Thyroid gland (tissue), 4 donors: ENCODE data around the gene UBTD1. TPM values are rescaled to one million over a fixed set of nuclear protein-coding genes. Genes with fewer than 3 reads are reported as not detected.
A peak's percentile ranks its signal among the peaks of the same experiment; 100 is the strongest.

Experiments used
- DNase-seq, 2 donors: peaks; one replicate each; pipeline ENCODE4 v3.0.0-alpha.2; 2019
- H3K27ac ChIP-seq, 3 donors: fragments of 200-600 bp; sonication (generic); 1 replicate in 2 of 3; 2 replicates in 1 of 3; pipeline ENCODE4 v1.5.1; 2016 to 2019; ENCODE audit warnings: mild to moderate bottlenecking in 1 of 3, moderate library complexity in 1 of 3
- H3K27me3 ChIP-seq: fragments of 200-600 bp; sonication (generic); one replicate; pipeline ENCODE4 v1.5.1; 2019
- H3K36me3 ChIP-seq, 2 donors: fragments of 200-600 bp; sonication (generic); one replicate each; pipeline ENCODE4 v1.5.1; 2016 to 2019
- H3K4me1 ChIP-seq, 2 donors: fragments of 200-600 bp; sonication (generic); one replicate each; pipeline ENCODE4 v1.5.1; 2017 to 2019
- H3K4me3 ChIP-seq, 3 donors: fragments of 200-600 bp; sonication (generic); replicated peaks in 1 of 3; 1 replicate in 2 of 3; 2 replicates in 1 of 3; pipeline ENCODE4 v1.5.1; 2016; ENCODE audit warnings: mild to moderate bottlenecking in 1 of 3
- H3K9me3 ChIP-seq: fragments of 200-600 bp; sonication (generic); one replicate; pipeline ENCODE4 v1.5.1; 2017
- POLR2A ChIP-seq, 2 donors: fragments of 450-650 bp; IDR thresholded peaks; one replicate each; pipeline ENCODE4 v1.6.1; 2017; ENCODE audit warnings: antibody characterized with exemption in 2 of 2, mild to moderate bottlenecking in 2 of 2, moderate library complexity in 1 of 2
- WGBS, 2 donors: methylation state at CpG; one replicate each; pipeline ENCODE4 v1.1.5; 2017; 5-methylcytosine and 5-hydroxymethylcytosine counted together
- intact Hi-C: fragments of 100-400 bp; cut with DNase I; formaldehyde crosslinking; loops from one replicate; pipeline ENCODE4 v1.15.1; 2023
- total RNA-seq, 4 donors: library from RNA; depleted of rRNA; stranded (reverse); fragments of >200 nt; gene quantifications; one replicate each; pipeline ENCODE4 v1.2.3, GENCODE V29; 2016
- TF ChIP-seq, protein P1 (sequence below), 6 experiments: fragments of 200-600 bp in 3 of 6; fragments of 450-650 bp in 3 of 6; sonication (generic) in 3 of 6; IDR thresholded peaks; one replicate each; pipeline ENCODE4 v1.5.1; 2016 to 2019; ENCODE audit warnings: antibody characterized with exemption in 6 of 6, mild to moderate bottlenecking in 2 of 6, inconsistent platforms in 1 of 6, moderate library complexity in 1 of 6

Gene UBTD1
- total RNA-seq, 4 donors from 2014 or later = 7.8 to 27.8 (median 20.0) TPM

DNA sequence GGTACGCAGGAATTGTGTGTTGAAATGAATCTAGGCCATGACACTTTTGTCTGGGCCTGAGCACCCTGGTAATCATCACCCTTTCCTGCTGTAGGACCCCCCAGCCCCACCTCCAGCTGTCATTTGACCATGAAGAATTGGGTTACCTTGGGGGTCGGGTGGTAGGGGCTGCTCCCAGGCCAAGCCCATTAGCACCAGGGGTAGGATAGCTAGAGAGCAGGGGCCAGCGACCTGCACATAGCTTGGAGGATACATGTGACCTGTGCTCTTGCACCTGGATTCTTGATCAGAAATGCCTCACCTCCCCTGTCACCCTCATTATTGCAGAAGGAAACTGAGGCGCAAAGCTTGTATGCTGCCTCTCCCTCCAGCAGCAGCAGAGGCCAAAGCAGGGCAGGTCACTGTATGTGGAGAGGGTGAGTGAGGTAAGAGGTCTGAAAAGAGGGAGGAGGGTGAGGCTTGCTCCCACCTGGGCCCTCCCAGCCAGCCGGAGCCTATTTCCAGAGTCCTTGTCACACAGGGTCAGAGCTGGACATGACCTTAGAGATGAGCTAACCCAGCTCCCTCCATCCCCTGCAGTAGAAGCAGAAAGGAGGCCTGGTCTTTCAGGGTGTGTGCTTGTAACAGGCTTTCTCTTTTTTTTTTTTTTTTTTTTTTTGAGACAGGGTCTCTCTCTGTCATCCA lies 38.6 kb downstream of the UBTD1 start:
- Histone ChIP-seq H3K9me3 (no peaks in the 10 kb centered on the region), H3K4me1 (peaks cover 9 to 29% of the 10 kb centered on the region in 2 donors), H3K27me3 (no peaks in the 10 kb centered on the region), H3K36me3 (no peaks in the 10 kb centered on the region), H3K27ac (no peak overlapping the region), H3K4me3 (no peak overlapping the region)
- intact Hi-C loops = no loop called here
- no peak for TF ChIP-seq POLR2A (IDR thresholded peaks at IDR 0.05)
- TF ChIP-seq, protein P1, sequence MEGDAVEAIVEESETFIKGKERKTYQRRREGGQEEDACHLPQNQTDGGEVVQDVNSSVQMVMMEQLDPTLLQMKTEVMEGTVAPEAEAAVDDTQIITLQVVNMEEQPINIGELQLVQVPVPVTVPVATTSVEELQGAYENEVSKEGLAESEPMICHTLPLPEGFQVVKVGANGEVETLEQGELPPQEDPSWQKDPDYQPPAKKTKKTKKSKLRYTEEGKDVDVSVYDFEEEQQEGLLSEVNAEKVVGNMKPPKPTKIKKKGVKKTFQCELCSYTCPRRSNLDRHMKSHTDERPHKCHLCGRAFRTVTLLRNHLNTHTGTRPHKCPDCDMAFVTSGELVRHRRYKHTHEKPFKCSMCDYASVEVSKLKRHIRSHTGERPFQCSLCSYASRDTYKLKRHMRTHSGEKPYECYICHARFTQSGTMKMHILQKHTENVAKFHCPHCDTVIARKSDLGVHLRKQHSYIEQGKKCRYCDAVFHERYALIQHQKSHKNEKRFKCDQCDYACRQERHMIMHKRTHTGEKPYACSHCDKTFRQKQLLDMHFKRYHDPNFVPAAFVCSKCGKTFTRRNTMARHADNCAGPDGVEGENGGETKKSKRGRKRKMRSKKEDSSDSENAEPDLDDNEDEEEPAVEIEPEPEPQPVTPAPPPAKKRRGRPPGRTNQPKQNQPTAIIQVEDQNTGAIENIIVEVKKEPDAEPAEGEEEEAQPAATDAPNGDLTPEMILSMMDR (IDR thresholded peaks at IDR 0.05) = no peak
- no peak for DNase-seq
- 93 to 94% methylated on average over 3 to 5 of the region's 5 CpGs for WGBS, 2 donors

GRCh38 chr10:97538411-97538810 lies 39.7 kb downstream of the UBTD1 start:
- TF ChIP-seq, protein P1 (IDR thresholded peaks at IDR 0.05) = no peak
- no peak for TF ChIP-seq POLR2A (IDR thresholded peaks at IDR 0.05)
- Histone ChIP-seq H3K9me3 (no peaks in the 10 kb centered on the region), H3K4me3 (no peak overlapping the region), H3K4me1 (peaks cover 17 to 40% of the 10 kb centered on the region in 2 donors), H3K27me3 (no peaks in the 10 kb centered on the region), H3K36me3 (no peaks in the 10 kb centered on the region), H3K27ac (no peak overlapping the region)
- WGBS, 2 donors = 63 to 65% methylated on average over 4 of the region's 4 CpGs
- intact Hi-C loops = no loop called here
- DNase-seq = no peak

DNA sequence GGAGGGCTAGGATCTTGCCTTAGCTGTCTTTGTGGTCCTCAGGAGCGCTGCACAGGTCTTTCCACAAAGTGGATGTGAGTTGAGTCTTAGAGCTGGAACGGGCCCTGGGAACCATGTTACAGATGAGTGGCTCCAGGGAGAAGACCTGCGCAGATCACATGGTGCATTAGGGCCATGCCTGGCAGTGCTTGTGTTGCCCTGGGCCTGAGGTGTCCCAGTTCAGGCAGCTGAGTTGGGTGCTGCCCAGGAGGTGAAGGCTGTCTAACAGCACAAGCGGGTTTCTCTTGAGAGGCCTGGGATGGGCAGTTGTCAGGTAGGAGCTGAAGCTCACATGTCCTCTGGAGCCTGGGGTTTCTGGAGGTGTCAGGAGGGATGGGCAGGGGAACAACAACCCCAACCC lies 40.1 kb downstream of the UBTD1 start:
- 60 to 70% methylated on average over 3 to 4 of the region's 4 CpGs for WGBS, 2 donors
- Histone ChIP-seq H3K36me3 (no peaks in the 10 kb centered on the region), H3K4me1 (peaks cover 19 to 44% of the 10 kb centered on the region in 2 donors), H3K27ac (peak overlapping the region in 1 of 3 donors; percentile 16), H3K4me3 (no peak overlapping the region), H3K9me3 (no peaks in the 10 kb centered on the region), H3K27me3 (no peaks in the 10 kb centered on the region)
- intact Hi-C loops = no loop called here
- TF ChIP-seq, protein P1 (IDR thresholded peaks at IDR 0.05) = no peak
- TF ChIP-seq POLR2A (IDR thresholded peaks at IDR 0.05) = no peak
- DNase-seq = peak; percentile 67 to 72

- Histone ChIP-seq H3K27me3 (no peaks in the 10 kb centered on the region), H3K4me3 (no peak overlapping the region), H3K27ac (peak overlapping the region in 2 of 3 donors; percentile 16 to 27), H3K4me1 (peaks cover 19 to 45% of the 10 kb centered on the region in 2 donors), H3K36me3 (no peaks in the 10 kb centered on the region), H3K9me3 (no peaks in the 10 kb centered on the region)
- no peak for DNase-seq
- TF ChIP-seq, protein P1 (IDR thresholded peaks at IDR 0.05) = no peak
- TF ChIP-seq POLR2A (IDR thresholded peaks at IDR 0.05) = no peak
- 63 to 72% methylated on average over 6 of the region's 6 CpGs for WGBS, 2 donors
- intact Hi-C loops = no loop called here
These were observed 40.9 kb downstream of the UBTD1 start for GRCh38 chr10:97539523-97540200.
